Thyroid gland (tissue), 4 donors: Measurements from ENCODE around the gene IFNA16. TPM values are rescaled to one million over a fixed set of nuclear protein-coding genes. Genes with fewer than 3 reads are reported as not detected.
A peak's percentile ranks its signal among the peaks of the same experiment; 100 is the strongest.
"Not testable (repeated sequence)": the region's sequence is repeated elsewhere in the genome, so short reads cannot be mapped to it uniquely, and the experiment has no call there.

Experiments used
- DNase-seq, 2 donors: peaks; one replicate each; pipeline ENCODE4 v3.0.0-alpha.2; 2019
- H3K27ac ChIP-seq, 3 donors: fragments of 200-600 bp; sonication (generic); 1 replicate in 2 of 3; 2 replicates in 1 of 3; pipeline ENCODE4 v1.5.1; 2016 to 2019; ENCODE audit warnings: mild to moderate bottlenecking in 1 of 3, moderate library complexity in 1 of 3
- H3K27me3 ChIP-seq: fragments of 200-600 bp; sonication (generic); one replicate; pipeline ENCODE4 v1.5.1; 2019
- H3K36me3 ChIP-seq, 2 donors: fragments of 200-600 bp; sonication (generic); one replicate each; pipeline ENCODE4 v1.5.1; 2016 to 2019
- H3K4me1 ChIP-seq, 2 donors: fragments of 200-600 bp; sonication (generic); one replicate each; pipeline ENCODE4 v1.5.1; 2017 to 2019
- H3K4me3 ChIP-seq, 3 donors: fragments of 200-600 bp; sonication (generic); replicated peaks in 1 of 3; 1 replicate in 2 of 3; 2 replicates in 1 of 3; pipeline ENCODE4 v1.5.1; 2016; ENCODE audit warnings: mild to moderate bottlenecking in 1 of 3
- H3K9me3 ChIP-seq: fragments of 200-600 bp; sonication (generic); one replicate; pipeline ENCODE4 v1.5.1; 2017
- POLR2A ChIP-seq, 2 donors: fragments of 450-650 bp; IDR thresholded peaks; one replicate each; pipeline ENCODE4 v1.6.1; 2017; ENCODE audit warnings: antibody characterized with exemption in 2 of 2, mild to moderate bottlenecking in 2 of 2, moderate library complexity in 1 of 2
- WGBS, 2 donors: methylation state at CpG; one replicate each; pipeline ENCODE4 v1.1.5; 2017; 5-methylcytosine and 5-hydroxymethylcytosine counted together
- intact Hi-C: fragments of 100-400 bp; cut with DNase I; formaldehyde crosslinking; loops from one replicate; pipeline ENCODE4 v1.15.1; 2023
- total RNA-seq, 4 donors: library from RNA; depleted of rRNA; stranded (reverse); fragments of >200 nt; gene quantifications; one replicate each; pipeline ENCODE4 v1.2.3, GENCODE V29; 2016
- TF ChIP-seq, protein P1 (sequence below), 6 experiments: fragments of 200-600 bp in 3 of 6; fragments of 450-650 bp in 3 of 6; sonication (generic) in 3 of 6; IDR thresholded peaks; one replicate each; pipeline ENCODE4 v1.5.1; 2016 to 2019; ENCODE audit warnings: antibody characterized with exemption in 6 of 6, mild to moderate bottlenecking in 2 of 6, inconsistent platforms in 1 of 6, moderate library complexity in 1 of 6

IFNA16 gene
- total RNA-seq, 4 donors from 2014 or later = not detected

DNA sequence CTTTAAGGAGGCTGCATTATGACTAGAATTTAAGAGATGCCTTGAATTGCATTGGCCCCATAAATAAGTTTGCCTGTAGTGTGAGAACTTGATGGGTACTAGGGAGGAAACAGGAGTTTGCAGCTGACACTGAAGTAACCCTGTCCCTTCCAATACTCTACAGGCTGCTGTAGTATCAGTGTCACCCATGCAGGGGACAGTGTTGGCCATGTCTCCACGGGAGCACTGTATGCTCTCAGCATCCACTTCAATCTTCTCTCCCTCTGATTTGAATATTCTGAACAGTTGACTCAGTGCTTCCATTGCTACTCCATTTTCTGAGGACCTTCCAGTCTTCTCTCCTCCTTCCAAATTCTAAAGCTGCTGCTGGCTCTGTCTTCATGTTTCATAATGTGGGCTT, 34.1 kb upstream of the IFNA16 start:
- WGBS, 2 donors = 26 to 33% methylated on average over 1 of the region's 1 CpG
- no peak for DNase-seq
- intact Hi-C loops = loop anchor here (10.0 kb wide), 2 partner anchors 64 to 144 kb away; no protein-coding TSS in a partner anchor
- no peaks in the 10 kb centered on the region for H3K36me3 ChIP-seq
- no peaks in the 10 kb centered on the region for H3K4me1 ChIP-seq
- H3K27me3 ChIP-seq = no peaks in the 10 kb centered on the region
- TF ChIP-seq POLR2A (IDR thresholded peaks at IDR 0.05) = no peak
- TF ChIP-seq, protein P1, sequence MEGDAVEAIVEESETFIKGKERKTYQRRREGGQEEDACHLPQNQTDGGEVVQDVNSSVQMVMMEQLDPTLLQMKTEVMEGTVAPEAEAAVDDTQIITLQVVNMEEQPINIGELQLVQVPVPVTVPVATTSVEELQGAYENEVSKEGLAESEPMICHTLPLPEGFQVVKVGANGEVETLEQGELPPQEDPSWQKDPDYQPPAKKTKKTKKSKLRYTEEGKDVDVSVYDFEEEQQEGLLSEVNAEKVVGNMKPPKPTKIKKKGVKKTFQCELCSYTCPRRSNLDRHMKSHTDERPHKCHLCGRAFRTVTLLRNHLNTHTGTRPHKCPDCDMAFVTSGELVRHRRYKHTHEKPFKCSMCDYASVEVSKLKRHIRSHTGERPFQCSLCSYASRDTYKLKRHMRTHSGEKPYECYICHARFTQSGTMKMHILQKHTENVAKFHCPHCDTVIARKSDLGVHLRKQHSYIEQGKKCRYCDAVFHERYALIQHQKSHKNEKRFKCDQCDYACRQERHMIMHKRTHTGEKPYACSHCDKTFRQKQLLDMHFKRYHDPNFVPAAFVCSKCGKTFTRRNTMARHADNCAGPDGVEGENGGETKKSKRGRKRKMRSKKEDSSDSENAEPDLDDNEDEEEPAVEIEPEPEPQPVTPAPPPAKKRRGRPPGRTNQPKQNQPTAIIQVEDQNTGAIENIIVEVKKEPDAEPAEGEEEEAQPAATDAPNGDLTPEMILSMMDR (IDR thresholded peaks at IDR 0.05) = no peak
- no peaks in the 10 kb centered on the region for H3K9me3 ChIP-seq
- H3K4me3 ChIP-seq = no peak overlapping the region
- H3K27ac ChIP-seq = no peak overlapping the region

DNA sequence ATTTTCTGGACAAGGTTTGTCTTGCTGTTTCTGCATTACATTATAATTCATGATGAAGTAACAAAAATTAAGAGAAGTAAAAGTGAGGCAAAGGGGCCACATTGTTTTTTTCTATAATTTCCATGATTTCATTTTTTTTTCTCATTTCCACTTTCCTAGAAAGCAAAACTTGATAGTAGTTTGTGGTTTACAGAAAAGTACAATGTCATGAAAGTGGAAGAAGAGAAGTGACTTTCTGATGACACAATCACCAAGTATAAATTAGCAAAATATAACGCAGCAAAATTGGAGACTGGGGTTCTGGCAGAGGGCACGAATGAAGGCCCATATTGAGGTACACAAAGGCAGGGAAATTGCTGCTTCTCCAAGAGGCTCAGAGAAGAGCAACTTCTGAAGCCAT, 27.7 kb upstream of the IFNA16 start:
- WGBS, 2 donors = 69 to 75% methylated on average over 2 of the region's 2 CpGs
- no peaks in the 10 kb centered on the region for H3K36me3 ChIP-seq
- no peak overlapping the region for H3K27ac ChIP-seq
- no peak overlapping the region for H3K4me3 ChIP-seq
- DNase-seq = no peak
- TF ChIP-seq, protein P1 (IDR thresholded peaks at IDR 0.05) = no peak
- no peak for TF ChIP-seq POLR2A (IDR thresholded peaks at IDR 0.05)
- no peaks in the 10 kb centered on the region for H3K27me3 ChIP-seq
- H3K9me3 ChIP-seq = no peaks in the 10 kb centered on the region
- intact Hi-C loops = no loop called here
- H3K4me1 ChIP-seq = no peaks in the 10 kb centered on the region

DNA sequence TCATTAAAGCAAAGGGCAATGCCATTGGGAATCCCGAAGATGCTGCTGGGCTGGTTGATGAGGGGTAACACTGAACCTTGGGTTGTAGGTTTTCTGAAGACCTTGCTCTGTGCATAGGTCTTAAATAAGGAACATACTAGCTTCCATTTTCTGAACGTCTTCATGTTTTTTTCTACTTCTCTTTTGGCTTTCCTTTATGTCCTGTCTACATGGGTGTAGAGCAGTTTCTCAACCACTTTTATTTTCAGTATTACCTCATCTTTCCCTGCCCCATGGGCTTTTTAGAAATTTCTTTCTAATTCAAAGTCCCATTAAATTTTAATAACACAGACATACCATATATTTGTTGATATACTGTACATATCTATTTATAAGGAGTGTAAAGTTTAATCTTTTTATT, 22.8 kb upstream of the IFNA16 start, which contains the start of gene IFNA14:
IFNA14 (minus strand) TSS at position 95 of the 400 bp plus-strand sequence; CDS start at position 25, 70 bp downstream.
- Histone ChIP-seq H3K4me1 (no peaks in the 10 kb centered on the region), H3K36me3 (no peaks in the 10 kb centered on the region), H3K27me3 (no peaks in the 10 kb centered on the region), H3K9me3 (no peaks in the 10 kb centered on the region), H3K4me3 (no peak within 1 kb of the TSS), H3K27ac (no peak within 1 kb of the TSS)
- no peak for DNase-seq
- 88 to 92% methylated on average over 2 of the region's 2 CpGs for WGBS, 2 donors
- TF ChIP-seq, protein P1 (IDR thresholded peaks at IDR 0.05) = no peak
- TF ChIP-seq POLR2A (IDR thresholded peaks at IDR 0.05) = no peak
- intact Hi-C loops = no loop called here

DNA sequence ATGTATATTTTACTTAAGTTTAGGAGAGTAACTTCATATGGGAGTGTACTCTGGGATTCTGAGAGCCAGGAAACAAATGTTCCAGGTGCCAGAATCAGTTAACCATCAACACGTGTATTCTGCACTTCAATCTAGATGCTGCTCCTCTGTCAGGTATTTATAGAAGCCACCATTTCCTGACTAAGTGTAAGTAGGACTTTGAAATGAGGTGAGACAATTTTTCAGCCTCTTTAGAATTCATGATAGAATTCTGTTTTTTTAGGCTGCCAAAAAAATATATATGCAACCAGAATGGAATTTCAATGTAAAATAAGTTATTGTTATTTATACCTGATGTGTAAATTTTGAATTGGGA, 19.2 kb upstream of the IFNA16 start:
- 25 to 37% methylated on average over 1 of the region's 1 CpG for WGBS, 2 donors
- H3K9me3 ChIP-seq, H3K36me3 ChIP-seq, H3K27me3 ChIP-seq, H3K4me3 ChIP-seq, intact Hi-C loops, H3K4me1 ChIP-seq, DNase-seq, H3K27ac ChIP-seq: not testable (repeated sequence)

DNA sequence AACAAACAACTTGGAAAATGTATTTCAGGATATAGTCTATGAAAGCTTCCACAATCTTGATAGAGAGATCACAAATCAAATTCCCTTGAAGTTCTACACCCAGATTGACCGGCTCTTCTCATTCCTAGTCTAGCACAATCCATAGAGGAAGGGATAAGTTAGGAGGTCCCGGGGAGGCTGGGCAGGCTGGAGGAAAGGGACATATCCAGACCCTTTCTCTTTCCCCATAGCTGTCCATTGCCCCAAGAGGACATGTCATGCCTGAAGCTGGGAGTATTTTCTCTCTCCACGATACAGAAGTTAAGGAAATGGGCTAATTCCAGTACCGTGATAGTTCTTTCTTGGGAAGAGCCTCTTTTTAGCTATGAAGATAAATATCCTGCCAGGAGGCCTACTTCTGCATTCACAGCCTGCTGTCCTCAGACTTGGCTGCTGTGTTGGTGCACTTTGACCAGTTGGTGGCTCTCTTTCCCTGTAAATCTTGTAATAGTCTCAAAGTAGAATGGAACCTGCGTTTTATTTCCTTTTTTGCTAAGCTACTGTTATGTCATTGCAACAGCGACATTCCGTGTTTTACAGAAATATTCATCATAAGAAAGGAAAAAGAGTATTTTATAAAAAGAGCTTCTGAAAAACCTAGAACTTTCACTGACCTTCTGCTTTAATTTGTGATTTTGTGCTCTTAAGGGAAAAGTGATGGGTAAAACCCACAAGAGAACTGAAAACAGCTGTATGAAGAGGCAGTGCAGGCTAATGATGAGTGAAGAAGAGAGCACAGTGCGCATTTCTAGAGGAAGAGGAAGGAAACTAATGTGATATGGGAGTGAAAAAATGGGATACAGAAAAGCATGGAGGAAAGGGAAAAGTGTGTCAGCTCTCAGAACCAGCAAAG, 18.6 kb upstream of the IFNA16 start:
- TF ChIP-seq, protein P1 (IDR thresholded peaks at IDR 0.05) = peak in 5 of 6 experiments; percentile 11 to 52 (median 44)
- 38 to 45% methylated on average over 8 of the region's 8 CpGs for WGBS, 2 donors
- peak; percentile 18 to 34 for DNase-seq
- H3K4me1 ChIP-seq, H3K4me3 ChIP-seq, intact Hi-C loops, H3K27me3 ChIP-seq, H3K27ac ChIP-seq, H3K36me3 ChIP-seq, H3K9me3 ChIP-seq: not testable (repeated sequence)
